HuH-7 (cell line): Measurements from ENCODE around the gene NPTX2.

Experiments used
- DNase-seq: peaks from one replicate; pipeline ENCODE4 v3.0.0; 2011; ENCODE audit warnings: low spot score

Gene NPTX2

GRCh38 chr7:98655611-98656010 is 38.5 kb downstream of the NPTX2 start:
- no peak for DNase-seq

DNA sequence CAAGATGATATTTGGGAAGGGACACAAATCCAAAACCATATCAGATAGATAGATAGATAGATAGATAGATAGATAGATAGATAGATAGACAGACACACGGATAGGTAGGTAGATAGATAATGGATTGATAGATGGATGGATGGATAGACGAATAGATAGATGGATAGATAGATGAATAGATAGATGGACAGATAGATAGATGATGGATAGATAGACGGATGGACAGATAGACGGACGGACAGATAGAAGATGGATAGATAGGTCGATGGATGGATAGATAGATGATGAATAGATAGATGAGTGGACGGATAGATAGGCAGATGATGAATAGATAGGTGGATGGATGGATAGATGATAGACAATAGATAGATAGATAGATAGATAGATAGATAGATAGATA is 39.8 kb downstream of the NPTX2 start:
- no peak for DNase-seq

DNA sequence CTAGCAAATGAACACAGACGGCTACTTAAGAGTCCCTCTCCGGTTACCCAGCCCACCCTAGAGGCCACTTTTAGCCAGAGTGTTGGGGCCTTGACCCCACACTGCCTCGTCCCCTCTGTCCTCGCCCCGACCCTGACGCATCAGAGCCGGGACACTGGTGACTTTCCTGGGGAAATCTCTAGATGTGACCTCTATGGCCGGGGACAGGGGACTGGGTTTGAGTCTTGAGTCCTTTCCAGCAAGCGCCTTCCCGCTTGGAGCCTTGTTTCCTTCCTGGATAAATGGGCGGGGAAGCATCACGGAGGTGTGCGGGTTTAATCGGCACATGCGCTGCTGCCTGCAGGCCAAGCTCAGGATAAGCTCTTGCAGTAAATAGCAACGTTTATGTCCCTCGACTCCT is 40.7 kb downstream of the NPTX2 start:
- DNase-seq: no peak

DNA sequence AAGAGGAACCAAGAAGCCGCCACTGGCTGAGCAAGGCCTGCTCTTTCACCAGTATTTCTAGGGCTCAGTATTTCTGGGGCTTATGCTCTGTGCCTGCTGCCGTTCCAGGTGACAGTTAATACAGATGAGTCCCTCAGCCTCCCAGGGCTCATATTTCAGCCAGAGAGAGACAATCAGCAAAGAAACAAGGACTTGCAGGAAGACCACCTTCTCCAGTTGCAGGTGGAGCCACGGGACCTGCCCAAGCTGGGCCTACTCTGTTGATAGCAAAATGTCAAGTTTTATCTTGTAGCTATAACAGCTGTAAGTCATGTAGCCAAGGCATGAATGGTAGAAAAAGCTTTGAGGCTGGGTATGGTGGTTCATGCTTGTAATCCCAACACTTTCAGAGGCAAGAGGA is 42.7 kb downstream of the NPTX2 start:
- no peak for DNase-seq

DNA sequence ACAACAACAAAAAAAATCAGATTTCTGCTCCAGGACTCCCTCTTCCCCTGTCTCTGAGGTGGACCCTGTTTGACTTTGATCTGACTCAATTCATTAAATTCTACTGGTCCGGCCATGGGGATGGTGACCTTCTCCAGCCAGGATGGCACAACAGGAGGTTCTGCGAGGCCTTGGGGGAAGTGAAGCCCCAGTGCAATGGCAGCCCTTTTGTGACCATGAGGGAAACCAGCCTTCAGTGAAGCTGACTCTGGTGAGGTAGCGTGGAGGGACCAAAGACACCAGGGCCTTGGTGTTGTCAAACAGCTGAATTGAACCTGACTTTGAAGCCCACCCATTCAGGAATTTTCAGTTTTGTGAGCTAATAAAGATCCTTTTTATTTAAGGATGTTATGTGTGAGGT is 44.5 kb downstream of the NPTX2 start:
- DNase-seq: no peak

- no peak for DNase-seq
These were observed 45.2 kb downstream of the NPTX2 start for GRCh38 chr7:98662289-98662688.

GRCh38 chr7:98664882-98665281 is 47.8 kb downstream of the NPTX2 start:
- DNase-seq: no peak

DNA sequence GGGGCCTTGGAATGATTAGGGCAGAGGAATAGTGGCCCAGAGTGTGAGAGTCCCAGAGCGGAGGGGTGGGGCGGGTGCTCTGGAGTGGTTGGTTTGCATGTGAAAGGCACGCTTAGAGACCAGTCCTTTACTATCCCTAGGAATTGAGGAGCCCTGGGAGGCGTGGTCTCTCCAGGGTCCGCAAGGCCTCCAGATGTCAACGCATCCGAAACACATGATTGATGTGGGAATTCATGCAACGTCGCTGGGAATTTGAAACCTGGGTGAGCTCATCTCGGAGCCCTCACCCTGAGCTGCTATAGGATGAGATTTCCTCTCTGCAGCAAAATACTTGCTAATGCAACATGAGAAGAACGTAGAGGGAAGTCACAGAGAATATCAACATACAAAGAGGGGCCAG is 51.2 kb downstream of the NPTX2 start:
- DNase-seq: no peak

DNA sequence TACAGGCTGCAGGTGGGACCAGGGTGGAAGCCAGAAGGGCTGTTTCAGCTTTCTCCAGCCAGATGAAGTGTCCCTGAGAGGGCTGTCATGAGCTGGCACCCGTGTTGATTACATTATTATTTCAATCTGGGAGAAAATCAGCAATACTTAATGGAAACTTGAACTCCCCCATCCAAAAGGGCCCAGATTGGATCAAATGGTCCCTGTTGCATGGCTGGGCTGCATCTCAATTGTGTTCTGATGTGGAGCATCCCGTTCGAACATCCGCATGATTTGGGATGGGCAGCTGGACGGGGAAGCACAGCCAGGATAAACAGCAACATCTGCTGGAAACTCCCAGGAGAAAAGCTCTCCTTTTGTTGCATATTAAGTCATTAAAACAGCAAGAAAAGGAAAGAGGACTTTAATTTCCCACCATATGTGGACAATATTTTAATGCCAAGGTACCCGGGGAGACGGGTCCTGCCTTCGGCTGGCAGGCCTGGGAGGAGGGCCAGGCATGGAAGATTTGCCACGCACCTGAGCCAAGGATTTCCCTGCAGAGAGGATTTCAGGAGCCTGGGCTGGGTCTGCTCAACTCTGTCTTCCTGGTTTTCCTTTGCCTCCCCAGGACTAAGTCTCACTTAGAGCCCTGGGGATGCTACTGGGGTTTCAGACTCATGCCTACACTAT is 52.4 kb downstream of the NPTX2 start:
- DNase-seq: no peak

- no peak for DNase-seq
These were observed 53.1 kb downstream of the NPTX2 start for GRCh38 chr7:98670186-98670585.

DNA sequence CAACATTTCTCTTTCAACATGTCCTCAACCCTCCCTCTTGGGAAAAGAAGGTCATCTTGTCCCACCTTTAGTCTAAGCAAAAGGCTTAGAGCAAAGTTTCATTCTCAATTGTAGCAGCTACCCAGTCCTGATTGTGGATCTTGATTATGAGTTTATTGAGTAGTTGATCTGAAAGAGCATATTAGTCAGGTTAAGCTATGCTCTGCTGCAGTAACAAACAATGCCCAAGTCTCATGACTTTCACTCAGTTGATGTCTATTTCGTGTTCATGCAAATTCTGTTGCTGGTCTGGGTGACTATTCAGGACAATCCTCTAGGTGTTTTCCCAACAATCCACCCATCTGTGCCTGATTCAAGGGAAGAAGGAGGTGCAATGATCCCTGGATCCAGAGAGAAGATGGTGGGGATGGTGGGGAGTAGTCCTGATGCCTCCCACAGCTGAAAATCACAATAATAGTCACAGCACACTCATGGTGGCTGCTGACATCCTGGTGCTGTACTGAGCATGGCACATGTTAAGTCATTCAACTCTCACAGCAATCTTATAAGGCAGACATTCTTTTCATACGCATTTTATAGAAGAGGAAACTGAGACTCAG is 54.7 kb downstream of the NPTX2 start:
- no peak for DNase-seq

DNA sequence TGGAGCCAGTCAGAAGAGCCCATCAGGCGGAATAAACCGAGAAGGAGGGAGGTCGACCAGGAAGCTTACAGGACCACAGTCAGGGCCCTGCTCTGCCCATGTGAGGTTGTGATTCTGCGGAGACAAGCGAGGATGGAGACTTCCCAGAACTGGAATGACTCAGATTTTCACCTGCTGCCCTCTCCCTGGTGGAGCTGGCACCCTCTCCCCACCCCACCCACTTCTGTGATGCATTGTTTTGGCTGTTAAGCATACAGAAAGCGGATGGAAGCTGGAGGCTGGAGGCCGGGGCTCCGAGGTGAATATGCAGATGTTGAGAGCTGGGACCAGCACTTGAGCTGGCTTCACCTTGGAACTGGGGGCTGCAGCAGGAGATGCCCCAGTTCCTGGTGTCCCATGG is 57.4 kb downstream of the NPTX2 start:
- no peak for DNase-seq

DNA sequence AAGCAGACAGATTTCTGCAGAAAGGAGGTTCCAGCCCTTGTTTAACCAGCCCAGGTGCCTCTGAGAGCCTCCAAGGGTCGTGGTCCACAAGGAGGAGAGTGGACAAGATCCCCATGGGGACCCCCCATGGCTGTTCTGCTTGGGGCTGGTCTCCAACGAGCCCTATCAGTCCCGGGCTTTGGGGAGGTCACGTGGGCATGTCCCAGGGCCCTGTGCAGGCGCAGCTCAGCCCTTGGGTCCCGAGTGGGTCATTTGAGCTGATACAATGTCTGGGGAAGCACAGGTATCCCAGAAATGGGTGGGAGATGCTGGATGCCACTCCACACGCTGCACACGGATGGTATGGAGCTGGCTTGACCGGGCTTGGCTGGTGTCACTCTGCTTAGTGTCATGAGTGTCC is 57.8 kb downstream of the NPTX2 start:
- DNase-seq: no peak

- DNase-seq: no peak
These were observed 61.1 kb downstream of the NPTX2 start for GRCh38 chr7:98678215-98678614.
